GM12875 (cell line): ENCODE results near the gene BRMS1L.
A peak's percentile ranks its signal among the peaks of the same experiment; 100 is the strongest.

ENCODE experiments used
- H3K4me3 ChIP-seq: one replicate; pipeline ENCODE4 v1.5.1; 2011; ENCODE audit warnings: low read depth, low read length, control low read depth
- TF ChIP-seq, protein P1 (sequence below): IDR thresholded peaks from 2 replicates; pipeline ENCODE4 v1.5.1; 2011; ENCODE audit warnings: low read depth, mild to moderate bottlenecking, control low read depth, inconsistent platforms, low read length, moderate library complexity, borderline replicate concordance; ENCODE audit not compliant: insufficient read depth

Gene BRMS1L

DNA sequence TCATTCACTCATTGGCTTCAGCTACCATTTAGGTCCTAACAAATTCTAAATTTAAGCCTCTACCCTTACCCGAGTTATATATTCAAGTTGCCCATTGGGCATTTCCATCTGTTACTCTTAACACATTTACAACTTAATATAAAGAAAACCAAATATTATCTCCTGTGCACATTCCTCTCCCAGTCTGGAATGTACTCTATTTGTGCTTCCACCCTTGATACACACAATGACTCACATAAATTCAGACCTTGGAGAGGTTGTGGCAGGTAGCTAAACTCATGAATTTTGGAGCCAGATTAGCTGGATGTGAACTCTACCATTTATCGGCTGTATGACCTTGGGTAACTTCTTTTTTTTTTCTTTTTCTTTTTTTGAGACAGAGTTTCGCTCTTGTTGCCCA lies 51.1 kb downstream of the BRMS1L start:
- TF ChIP-seq, protein P1, sequence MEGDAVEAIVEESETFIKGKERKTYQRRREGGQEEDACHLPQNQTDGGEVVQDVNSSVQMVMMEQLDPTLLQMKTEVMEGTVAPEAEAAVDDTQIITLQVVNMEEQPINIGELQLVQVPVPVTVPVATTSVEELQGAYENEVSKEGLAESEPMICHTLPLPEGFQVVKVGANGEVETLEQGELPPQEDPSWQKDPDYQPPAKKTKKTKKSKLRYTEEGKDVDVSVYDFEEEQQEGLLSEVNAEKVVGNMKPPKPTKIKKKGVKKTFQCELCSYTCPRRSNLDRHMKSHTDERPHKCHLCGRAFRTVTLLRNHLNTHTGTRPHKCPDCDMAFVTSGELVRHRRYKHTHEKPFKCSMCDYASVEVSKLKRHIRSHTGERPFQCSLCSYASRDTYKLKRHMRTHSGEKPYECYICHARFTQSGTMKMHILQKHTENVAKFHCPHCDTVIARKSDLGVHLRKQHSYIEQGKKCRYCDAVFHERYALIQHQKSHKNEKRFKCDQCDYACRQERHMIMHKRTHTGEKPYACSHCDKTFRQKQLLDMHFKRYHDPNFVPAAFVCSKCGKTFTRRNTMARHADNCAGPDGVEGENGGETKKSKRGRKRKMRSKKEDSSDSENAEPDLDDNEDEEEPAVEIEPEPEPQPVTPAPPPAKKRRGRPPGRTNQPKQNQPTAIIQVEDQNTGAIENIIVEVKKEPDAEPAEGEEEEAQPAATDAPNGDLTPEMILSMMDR, result no peak

DNA sequence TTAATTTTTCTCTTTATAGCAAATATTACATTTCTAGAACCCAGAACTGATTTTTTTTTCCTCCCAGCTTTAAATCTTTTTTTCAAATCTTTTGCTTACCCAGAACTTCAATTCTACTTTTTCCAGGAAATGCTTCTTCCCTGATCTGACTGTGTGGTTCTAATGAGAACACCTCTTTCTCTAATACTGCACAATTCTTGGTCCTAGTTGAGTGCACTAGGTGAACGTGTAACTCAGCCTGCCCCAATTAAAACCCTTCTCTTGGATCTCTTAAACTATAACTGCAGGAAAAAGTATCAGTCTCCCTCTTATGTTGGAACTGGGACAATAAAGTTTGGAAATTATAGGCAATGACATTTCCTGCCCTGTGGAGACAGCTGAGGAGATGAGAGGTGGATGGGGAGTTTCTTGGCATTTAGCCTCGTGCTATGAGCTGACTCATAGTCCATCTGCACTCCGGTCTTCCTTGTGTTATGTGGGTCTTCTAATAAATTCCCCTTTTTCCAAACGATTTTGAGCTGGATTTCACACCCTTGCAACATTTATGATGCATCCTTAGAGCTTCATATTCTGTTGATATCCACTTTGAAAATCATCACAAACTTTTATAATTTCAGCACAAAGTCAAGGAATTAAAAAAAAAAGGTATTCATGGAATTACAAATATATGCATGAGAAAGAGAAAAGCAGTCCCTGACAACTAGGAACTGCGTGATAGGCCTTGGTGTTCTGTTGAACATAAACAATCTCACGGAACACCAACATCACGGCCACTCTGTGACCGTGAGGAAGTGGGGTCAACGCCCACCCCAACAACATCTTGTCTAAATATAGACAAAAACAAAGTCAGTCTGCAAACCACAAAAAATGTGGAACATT lies 52.4 kb downstream of the BRMS1L start:
- H3K4me3 ChIP-seq, result no peak overlapping the region
- TF ChIP-seq, protein P1, result no peak

More for the DNA sequence above, 51.1 kb downstream of the BRMS1L start:
- H3K4me3 ChIP-seq, result no peak overlapping the region

DNA sequence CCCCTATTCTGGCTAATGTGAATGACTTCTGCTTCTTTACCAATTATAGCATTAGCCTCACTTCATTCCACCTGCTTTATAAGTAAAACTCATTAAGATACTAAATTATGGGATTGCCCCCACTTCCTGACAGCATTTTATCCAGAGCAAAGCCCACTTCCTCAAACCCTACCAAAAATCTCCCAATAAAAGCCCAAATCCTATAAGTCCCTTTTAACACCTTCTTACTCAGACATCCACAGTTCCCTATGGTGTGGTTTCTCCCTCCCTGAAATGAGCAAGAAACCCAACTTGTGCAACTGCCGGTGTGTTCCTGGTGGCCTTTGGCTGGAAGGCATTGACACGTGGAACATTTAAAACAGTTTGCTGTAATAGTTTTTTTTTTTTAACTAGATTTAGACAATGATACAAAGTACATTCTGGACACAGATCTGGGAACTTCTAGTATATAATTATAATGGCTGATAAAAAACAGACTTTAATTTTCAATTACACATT lies 53.1 kb downstream of the BRMS1L start:
- no peak overlapping the region for H3K4me3 ChIP-seq
- TF ChIP-seq, protein P1, result no peak

DNA sequence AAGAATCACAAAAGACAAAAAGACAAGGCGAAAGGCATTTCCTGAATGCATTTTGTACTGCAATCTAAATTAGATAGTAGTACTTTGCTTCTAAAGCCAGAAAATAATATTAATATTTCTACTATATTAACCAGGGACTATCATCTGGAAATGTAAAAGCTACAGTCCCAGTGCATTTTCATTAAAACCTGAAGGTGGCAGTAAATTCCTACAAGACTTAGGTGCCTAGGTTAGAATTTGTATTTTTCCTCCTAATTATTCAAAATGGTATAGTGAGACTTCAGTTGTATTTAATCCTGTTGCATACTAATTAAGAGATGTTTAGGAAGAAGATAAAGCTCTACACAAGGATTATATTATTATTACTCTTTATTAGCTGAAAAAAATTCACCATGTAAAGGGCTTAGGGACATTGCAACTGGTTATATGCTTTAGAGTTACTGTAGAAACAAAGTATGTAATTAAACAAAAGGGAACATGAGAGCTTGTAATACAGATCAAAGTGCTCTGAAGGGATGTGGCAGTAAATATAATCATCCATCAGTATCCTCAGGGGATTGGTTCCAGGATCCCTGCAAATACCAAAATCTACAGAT lies 53.6 kb downstream of the BRMS1L start:
- TF ChIP-seq, protein P1, result no peak; the same call in 1 of the 2 replicates
- H3K4me3 ChIP-seq, result no peak overlapping the region

DNA sequence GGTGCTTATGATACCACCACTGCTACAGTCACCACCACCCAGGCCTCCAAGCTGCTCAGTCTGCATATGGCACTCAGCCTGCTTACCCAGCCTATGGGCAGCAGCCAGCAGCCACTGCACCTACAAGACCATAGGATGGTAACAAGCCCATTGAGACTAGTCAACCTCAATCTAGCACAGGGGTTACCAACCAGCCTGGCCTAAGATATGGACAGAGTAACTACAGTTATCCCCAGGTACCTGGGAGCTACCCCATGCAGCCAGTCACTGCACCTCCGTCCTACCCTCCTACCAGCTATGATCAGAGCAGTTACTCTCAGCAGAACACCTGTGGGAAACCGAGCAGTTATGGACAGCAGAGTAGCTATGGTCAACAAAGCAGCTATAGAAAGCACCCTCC lies 55.1 kb downstream of the BRMS1L start:
- TF ChIP-seq, protein P1, result no peak
- no peak overlapping the region for H3K4me3 ChIP-seq

DNA sequence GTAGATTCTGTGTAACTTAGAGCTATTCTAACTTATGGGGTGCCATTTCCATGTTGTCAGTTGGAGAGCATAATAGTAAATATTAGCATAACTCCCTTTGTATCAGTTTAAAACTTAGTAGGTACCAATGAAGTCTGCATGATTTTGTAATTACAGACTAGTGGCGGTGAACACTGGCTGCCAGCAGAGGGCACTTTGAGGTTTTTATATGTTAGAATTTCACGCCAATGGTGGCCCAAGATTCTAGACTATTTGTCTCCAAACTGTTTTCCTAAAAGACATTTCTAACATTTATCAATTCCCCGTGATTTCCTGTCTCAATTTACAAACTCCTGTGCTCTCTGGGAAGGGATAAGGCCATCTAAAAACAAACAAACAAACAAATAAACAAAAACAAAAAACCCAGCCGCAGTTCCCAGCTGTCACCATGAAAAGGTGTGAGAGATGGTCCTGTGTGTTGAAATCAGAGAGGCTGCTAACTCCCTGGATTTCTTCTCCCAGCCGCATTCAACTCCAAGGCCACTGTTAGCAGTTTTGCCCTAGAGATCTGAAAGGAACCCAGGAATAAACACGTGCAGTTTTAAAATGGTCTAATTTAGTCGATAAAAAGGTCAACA lies 57.6 kb downstream of the BRMS1L start:
- H3K4me3 ChIP-seq, result no peak overlapping the region
- TF ChIP-seq, protein P1, result peak; percentile 57; the same call in 1 of the 2 replicates
